ENCODE measurements around the gene AADACL3. TPM values are rescaled to one million over a fixed set of nuclear protein-coding genes. Genes with fewer than 3 reads are reported as not detected.
"Not testable (repeated sequence)": the region's sequence is repeated elsewhere in the genome, so short reads cannot be mapped to it uniquely, and the experiment has no call there.

The AADACL3 gene
- total and polyA plus RNA-seq, 2 of the 13 experiments (the other 11 are each of a cell fraction or from before 2014, with no cell fraction given) = not detected

GRCh38 chr1:12730156-12730555, 14.2 kb downstream of the AADACL3 start:
- no peaks in the 10 kb centered on the region for H3K36me3 ChIP-seq (replicated peaks in 1 of 2; ENCODE audit: control insufficient read depth in 1 of 2, insufficient read depth in 2 of 2, low read length in 2 of 2)
- no peaks in the 10 kb centered on the region for H3K9me3 ChIP-seq (ENCODE audit: low read length)
- no peaks in the 10 kb centered on the region for H4K20me1 ChIP-seq (ENCODE audit: insufficient read depth, low read length)
- no peak for ATAC-seq
- no peaks in the 10 kb centered on the region for H3K79me2 ChIP-seq (ENCODE audit: insufficient read depth, low read length)
- no peaks in the 10 kb centered on the region for H3K4me1 ChIP-seq (ENCODE audit: insufficient read depth, low read length)
- intact Hi-C loops (cut with micrococcal nuclease; ENCODE audit: unreplicated experiment) = no loop called here
- in situ Hi-C loops (cut with HindIII; ENCODE audit: extremely low pct_ligation_motif_present, low pct_unique_long_range_greater_than_20kb) = no loop called here
- 0% methylated on average over 1 of the region's 1 CpG for WGBS (ENCODE audit: low lambda C conversion rate)
- ChIA-PET CTCF (ENCODE audit: low intra/inter-chr PET ratio, low total read pairs) (no interaction called here), POLR2A (no interaction called here)
- no peak overlapping the region for H2AFZ ChIP-seq (ENCODE audit: low read length)
- DNase-seq (ENCODE audit: low spot score) = no peak
- TF ChIP-seq ZBTB7A (CRISPR knock-in tag; IDR thresholded peaks at IDR 0.05) (no peak), GATAD2A (CRISPR knock-in tag; IDR thresholded peaks at IDR 0.05) (no peak), JUND (CRISPR knock-in tag; IDR thresholded peaks at IDR 0.05) (no peak), RAD51 (IDR thresholded peaks at IDR 0.05; ENCODE audit: borderline replicate concordance) (no peak), ZFP1 (CRISPR knock-in tag; IDR thresholded peaks at IDR 0.05) (no peak), ZSCAN22 (CRISPR knock-in tag; IDR thresholded peaks at IDR 0.05) (no peak), GZF1 (CRISPR knock-in tag; IDR thresholded peaks at IDR 0.05) (no peak), PHF8 (CRISPR knock-in tag; IDR thresholded peaks at IDR 0.05) (no peak), MXI1 (IDR thresholded peaks at IDR 0.05; ENCODE audit: borderline replicate concordance, low read depth, low read length) (no peak), HOXA3 (CRISPR knock-in tag; IDR thresholded peaks at IDR 0.05) (no peak), ZNF563 (CRISPR knock-in tag; IDR thresholded peaks at IDR 0.05) (no peak), SP140L (CRISPR knock-in tag; IDR thresholded peaks at IDR 0.05; ENCODE audit: borderline replicate concordance) (no peak), SP2 (CRISPR knock-in tag; IDR thresholded peaks at IDR 0.05) (no peak), ELF4 (CRISPR knock-in tag; IDR thresholded peaks at IDR 0.05; ENCODE audit: borderline replicate concordance) (no peak), ZNF619 (CRISPR knock-in tag; IDR thresholded peaks at IDR 0.05) (no peak)
- TF ChIP-seq, protein P1, sequence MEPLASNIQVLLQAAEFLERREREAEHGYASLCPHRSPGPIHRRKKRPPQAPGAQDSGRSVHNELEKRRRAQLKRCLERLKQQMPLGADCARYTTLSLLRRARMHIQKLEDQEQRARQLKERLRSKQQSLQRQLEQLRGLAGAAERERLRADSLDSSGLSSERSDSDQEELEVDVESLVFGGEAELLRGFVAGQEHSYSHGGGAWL (CRISPR knock-in tag; IDR thresholded peaks at IDR 0.05) = no peak
- TF ChIP-seq, protein P2, sequence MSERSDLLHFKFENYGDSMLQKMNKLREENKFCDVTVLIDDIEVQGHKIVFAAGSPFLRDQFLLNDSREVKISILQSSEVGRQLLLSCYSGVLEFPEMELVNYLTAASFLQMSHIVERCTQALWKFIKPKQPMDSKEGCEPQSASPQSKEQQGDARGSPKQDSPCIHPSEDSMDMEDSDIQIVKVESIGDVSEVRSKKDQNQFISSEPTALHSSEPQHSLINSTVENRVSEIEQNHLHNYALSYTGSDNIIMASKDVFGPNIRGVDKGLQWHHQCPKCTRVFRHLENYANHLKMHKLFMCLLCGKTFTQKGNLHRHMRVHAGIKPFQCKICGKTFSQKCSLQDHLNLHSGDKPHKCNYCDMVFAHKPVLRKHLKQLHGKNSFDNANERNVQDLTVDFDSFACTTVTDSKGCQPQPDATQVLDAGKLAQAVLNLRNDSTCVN (CRISPR knock-in tag; IDR thresholded peaks at IDR 0.05; ENCODE audit: borderline replicate concordance) = no peak
- TF ChIP-seq, protein P3, sequence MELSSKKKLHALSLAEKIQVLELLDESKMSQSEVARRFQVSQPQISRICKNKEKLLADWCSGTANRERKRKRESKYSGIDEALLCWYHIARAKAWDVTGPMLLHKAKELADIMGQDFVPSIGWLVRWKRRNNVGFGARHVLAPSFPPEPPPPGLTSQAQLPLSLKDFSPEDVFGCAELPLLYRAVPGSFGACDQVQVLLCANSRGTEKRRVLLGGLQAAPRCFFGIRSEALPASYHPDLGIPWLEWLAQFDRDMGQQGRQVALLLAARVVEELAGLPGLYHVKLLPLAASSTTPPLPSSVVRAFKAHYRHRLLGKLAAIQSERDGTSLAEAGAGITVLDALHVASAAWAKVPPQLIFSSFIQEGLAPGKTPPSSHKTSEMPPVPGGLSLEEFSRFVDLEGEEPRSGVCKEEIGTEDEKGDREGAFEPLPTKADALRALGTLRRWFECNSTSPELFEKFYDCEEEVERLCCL (CRISPR knock-in tag; IDR thresholded peaks at IDR 0.05; ENCODE audit: borderline replicate concordance) = no peak
- H3K4me3 ChIP-seq (replicated peaks in 1 of 3; ENCODE audit: insufficient read depth in 1 of 3, low read depth in 2 of 3, low read length in 3 of 3) = no peak overlapping the region
- no peak overlapping the region for H3K4me2 ChIP-seq (ENCODE audit: low read depth, low read length)
- FAIRE-seq = no peak
- no TSS peak for BruUV-seq (replicated peaks)
- H3K9ac ChIP-seq (ENCODE audit: insufficient read depth, low read depth, low read length) = no peak overlapping the region
- 0 out of 5 replicates have a peak, but pooled peaks cover 0 to 5% of the 10 kb centered on the region in 2 experiments for H3K27me3 ChIP-seq (ENCODE audit: control insufficient read depth in 1 of 2, insufficient read depth in 2 of 2, low read length in 2 of 2)
- no peak overlapping the region for H3K27ac ChIP-seq (ENCODE audit: extremely low read length, insufficient read depth, low read length)

GRCh38 chr1:12731084-12731483, 15.2 kb downstream of the AADACL3 start:
- H3K36me3 ChIP-seq (replicated peaks in 1 of 2; ENCODE audit: control insufficient read depth in 1 of 2, insufficient read depth in 2 of 2, low read length in 2 of 2); H3K9me3 ChIP-seq (ENCODE audit: low read length); H3K4me3 ChIP-seq (replicated peaks in 1 of 3; ENCODE audit: insufficient read depth in 1 of 3, low read depth in 2 of 3, low read length in 3 of 3); FAIRE-seq; H3K4me2 ChIP-seq (ENCODE audit: low read depth, low read length); POLR2A ChIA-PET; H3K9ac ChIP-seq (ENCODE audit: insufficient read depth, low read depth, low read length); BruUV-seq (replicated peaks); CTCF ChIA-PET (ENCODE audit: low intra/inter-chr PET ratio, low total read pairs); DNase-seq (ENCODE audit: low spot score); H4K20me1 ChIP-seq (ENCODE audit: insufficient read depth, low read length); in situ Hi-C loops (cut with HindIII; ENCODE audit: extremely low pct_ligation_motif_present, low pct_unique_long_range_greater_than_20kb); H3K79me2 ChIP-seq (ENCODE audit: insufficient read depth, low read length); intact Hi-C loops (cut with micrococcal nuclease; ENCODE audit: unreplicated experiment); H2AFZ ChIP-seq (ENCODE audit: low read length); H3K27me3 ChIP-seq (ENCODE audit: control insufficient read depth in 1 of 2, insufficient read depth in 2 of 2, low read length in 2 of 2); H3K4me1 ChIP-seq (ENCODE audit: insufficient read depth, low read length); ATAC-seq; H3K27ac ChIP-seq (ENCODE audit: extremely low read length, insufficient read depth, low read length): not testable (repeated sequence)
- WGBS (ENCODE audit: low lambda C conversion rate) = 0% methylated on average over 2 of the region's 2 CpGs

All from HepG2 (cell line).